VCaP (cell line): ENCODE measurements around the gene MPC1.
"Not testable (repeated sequence)": the region's sequence is repeated elsewhere in the genome, so short reads cannot be mapped to it uniquely, and the experiment has no call there.

Experiments
- H3K27ac ChIP-seq: fragments of 450-650 bp; 2 replicates; pipeline ENCODE4 v1.5.1; 2017
- TF ChIP-seq, protein P1 (sequence below): fragments of 450-650 bp; conservative IDR thresholded peaks from 2 replicates; pipeline ENCODE4 v1.5.1; 2017; ENCODE audit warnings: mild to moderate bottlenecking, moderate library complexity

MPC1 gene

DNA sequence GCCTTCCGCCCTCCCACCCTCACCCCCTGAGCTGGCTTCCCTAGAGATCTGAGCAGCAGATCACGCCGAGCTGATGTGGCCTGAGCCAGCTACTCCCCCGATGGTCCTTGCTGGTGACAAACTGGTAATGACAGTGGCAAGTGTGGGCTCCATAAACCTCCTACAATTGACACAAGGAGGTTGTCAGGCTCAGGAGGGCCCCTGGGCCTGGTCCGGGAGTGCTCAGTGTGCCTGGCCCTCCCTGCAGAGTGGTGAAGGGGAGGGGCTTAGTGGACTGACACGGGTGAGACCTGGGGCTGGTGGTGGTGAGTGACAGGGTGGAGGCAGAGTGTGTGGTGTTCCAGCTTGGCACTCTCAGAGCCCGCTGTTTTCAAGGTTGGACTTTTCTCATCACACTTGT is 22.6 kb upstream of the MPC1 start:
- H3K27ac ChIP-seq: no peak overlapping the region
- TF ChIP-seq, protein P1, sequence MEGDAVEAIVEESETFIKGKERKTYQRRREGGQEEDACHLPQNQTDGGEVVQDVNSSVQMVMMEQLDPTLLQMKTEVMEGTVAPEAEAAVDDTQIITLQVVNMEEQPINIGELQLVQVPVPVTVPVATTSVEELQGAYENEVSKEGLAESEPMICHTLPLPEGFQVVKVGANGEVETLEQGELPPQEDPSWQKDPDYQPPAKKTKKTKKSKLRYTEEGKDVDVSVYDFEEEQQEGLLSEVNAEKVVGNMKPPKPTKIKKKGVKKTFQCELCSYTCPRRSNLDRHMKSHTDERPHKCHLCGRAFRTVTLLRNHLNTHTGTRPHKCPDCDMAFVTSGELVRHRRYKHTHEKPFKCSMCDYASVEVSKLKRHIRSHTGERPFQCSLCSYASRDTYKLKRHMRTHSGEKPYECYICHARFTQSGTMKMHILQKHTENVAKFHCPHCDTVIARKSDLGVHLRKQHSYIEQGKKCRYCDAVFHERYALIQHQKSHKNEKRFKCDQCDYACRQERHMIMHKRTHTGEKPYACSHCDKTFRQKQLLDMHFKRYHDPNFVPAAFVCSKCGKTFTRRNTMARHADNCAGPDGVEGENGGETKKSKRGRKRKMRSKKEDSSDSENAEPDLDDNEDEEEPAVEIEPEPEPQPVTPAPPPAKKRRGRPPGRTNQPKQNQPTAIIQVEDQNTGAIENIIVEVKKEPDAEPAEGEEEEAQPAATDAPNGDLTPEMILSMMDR: no peak

DNA sequence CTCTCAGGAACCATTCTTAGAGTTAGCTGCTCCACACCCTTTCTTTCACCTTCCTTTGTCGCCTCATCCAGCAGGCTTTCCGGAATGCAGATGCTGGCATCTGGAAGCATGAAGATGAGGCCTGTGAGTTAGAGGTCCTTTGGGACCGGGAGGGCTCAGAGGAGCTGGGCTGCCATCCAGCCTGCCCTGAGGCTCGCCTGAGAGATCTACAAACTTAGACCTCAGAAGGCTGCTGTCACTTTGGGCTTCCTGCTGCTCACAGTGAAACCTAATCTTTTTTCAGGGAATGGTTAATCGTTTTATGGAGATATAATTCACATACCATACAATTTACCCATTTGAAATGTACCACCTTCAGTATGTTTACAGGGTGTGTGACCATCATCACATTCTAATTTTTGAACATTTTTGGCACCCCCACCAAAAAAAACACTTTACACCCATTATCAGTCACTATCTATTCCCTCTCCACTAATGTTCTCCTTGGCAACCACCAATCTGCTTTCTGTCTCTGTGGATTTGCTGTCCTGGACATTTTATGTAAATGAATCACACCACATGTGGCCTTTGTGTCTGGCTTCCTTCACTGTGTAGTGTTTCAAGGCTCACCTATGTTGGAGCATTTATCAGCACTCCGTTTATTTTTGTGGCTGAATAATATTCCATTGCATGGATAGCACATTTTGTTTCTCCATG is 20.0 kb upstream of the MPC1 start:
- no peak overlapping the region for H3K27ac ChIP-seq
- TF ChIP-seq, protein P1: no peak

DNA sequence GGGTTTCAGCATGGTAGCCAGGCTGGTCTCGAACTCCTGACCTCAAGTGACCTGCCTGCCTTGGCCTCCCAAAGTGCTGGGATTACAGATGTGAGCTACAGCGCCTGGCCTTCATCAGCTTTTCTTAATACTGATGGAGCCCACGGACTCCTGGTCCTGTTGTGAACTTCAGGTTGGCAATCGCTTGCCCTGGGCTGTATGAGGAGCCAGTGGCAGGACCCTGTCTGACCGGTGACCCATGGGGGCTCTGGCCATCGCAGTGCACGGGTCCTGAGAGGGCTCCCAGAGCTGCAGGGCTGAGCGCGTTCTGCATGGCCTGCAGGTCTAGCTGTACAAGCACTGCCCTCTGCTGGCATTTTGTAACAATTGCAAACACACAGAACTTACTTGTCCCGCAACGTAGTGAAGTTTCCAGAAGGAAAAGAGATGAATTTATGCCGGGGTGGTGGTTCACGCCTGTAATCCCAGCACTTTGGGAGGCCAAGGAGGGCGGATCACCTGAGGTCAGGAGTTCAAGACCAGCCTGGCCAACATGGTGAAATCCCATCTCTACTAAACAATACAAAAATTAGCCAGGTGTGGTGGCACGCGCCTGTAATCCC is 18.0 kb upstream of the MPC1 start:
- TF ChIP-seq, protein P1: peak; percentile 87
- H3K27ac ChIP-seq: not testable (repeated sequence)

DNA sequence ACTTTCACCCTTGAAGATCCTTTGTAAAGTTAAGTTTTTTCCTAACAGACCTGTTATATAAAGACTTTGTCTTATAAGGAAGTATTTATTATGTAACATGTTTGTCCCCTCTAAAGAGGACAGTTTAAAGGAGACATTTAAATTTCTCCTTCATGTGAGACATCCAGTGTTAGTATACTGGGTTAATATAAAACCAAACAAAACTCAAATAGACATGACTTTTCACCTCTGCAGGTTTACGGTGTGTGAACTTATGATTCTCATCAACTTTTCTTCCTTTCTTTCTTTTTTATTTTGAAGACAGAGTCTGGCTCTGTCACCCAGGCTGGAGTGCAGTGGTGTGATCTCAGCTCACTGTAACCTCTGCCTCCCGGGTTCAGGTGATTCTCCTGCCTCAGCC is 17.4 kb upstream of the MPC1 start:
- no peak overlapping the region for H3K27ac ChIP-seq
- TF ChIP-seq, protein P1: no peak

DNA sequence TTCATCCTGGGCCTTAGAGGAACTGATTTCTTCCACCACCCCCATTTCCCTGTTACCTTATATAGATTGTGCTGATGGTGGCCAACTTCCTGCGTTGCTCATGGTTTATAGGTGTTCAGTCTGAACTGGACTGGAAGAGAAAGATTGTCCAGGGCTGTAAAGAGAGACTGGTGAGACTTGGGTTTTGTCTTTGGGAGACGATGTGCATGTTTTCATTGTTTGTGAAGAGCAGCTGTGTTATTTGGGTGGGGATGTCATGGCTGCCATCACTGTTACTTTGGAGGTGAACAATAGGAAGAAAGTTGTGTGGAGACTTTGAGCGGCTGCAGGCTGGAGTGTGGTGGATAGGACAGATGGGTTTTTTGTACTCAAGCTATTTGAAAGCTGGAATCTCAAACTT is 15.6 kb upstream of the MPC1 start:
- TF ChIP-seq, protein P1: no peak
- H3K27ac ChIP-seq: no peak overlapping the region

DNA sequence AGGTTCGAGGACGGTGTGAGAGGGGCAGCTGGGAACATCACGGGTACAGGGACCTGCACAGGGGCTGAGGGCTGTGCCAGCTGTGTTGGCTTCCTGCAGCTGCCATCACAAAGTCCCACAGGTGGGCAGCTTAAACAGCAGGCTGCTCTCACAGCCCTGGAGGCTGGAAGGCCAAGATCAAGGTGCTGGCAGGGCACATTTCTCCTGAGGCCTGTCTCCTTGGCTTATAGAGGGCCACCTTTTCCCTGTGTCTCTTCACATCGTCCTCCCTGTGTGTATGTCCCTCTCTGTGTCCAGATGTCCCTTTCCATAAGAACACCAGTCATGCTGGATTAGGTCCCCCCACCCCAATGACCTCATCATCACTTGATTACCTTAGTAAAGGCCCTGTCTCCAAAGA is 15.1 kb upstream of the MPC1 start:
- H3K27ac ChIP-seq: no peak overlapping the region
- TF ChIP-seq, protein P1: no peak

DNA sequence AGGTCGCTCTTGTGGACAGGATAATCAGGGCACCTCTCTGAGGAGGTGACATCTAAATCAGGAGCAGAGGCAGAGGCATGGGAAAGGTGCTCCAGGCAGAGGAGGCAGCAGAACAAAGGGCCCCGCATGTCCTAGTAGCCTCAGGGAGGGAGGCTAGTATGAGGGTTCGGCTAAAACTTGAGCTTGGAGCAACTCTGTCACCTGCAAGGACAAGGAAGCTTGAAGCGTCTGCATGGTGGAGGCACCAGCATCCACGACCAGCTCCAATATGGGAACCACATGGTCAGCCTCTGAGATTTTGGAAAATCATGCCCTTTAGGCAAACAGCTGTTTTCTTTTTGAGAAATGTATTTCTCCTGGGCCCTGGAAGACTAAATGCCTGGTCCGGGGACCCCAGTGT is 13.0 kb upstream of the MPC1 start:
- TF ChIP-seq, protein P1: no peak
- H3K27ac ChIP-seq: no peak overlapping the region
